Lower lobe of right lung (tissue), 2 donors: ENCODE data around the gene MYLK4. TPM values are rescaled to one million over a fixed set of nuclear protein-coding genes. Genes with fewer than 3 reads are reported as not detected.

Experiments
- ATAC-seq, 2 donors: fragments of 200-7000 bp; cut with Tn5 transposase; one replicate each; pipeline ENCODE4 v1.9.1; 2020 to 2022; ENCODE audit warnings: mild to moderate bottlenecking in 2 of 2, moderate library complexity in 2 of 2
- DNase-seq: peaks from one replicate; pipeline ENCODE4 v3.0.0-alpha.2; 2020
- H3K27ac ChIP-seq: fragments of 200-600 bp; one replicate; pipeline ENCODE4 v1.8.0; 2022
- H3K27me3 ChIP-seq: fragments of 200-600 bp; one replicate; pipeline ENCODE4 v1.8.0; 2022; ENCODE audit warnings: low read depth
- H3K36me3 ChIP-seq: fragments of 200-600 bp; one replicate; pipeline ENCODE4 v1.8.0; 2022; ENCODE audit warnings: mild to moderate bottlenecking
- H3K4me1 ChIP-seq: fragments of 200-600 bp; one replicate; pipeline ENCODE4 v1.8.0; 2022
- H3K4me3 ChIP-seq: fragments of 200-600 bp; one replicate; pipeline ENCODE4 v1.8.0; 2022; ENCODE audit warnings: mild to moderate bottlenecking
- H3K9me3 ChIP-seq: fragments of 200-600 bp; one replicate; pipeline ENCODE4 v1.8.0; 2022
- intact Hi-C: fragments of 100-400 bp; cut with DNase I; formaldehyde crosslinking; loops from one replicate; pipeline ENCODE4 v1.11.0; 2022
- total RNA-seq: library from RNA; stranded (reverse); fragmentation: NEBNext Ultra II Directional; extraction: Animal tissue kit (Norgen Biotek cat#: 25700); gene quantifications from one replicate; pipeline ENCODE4 v1.2.1, GENCODE V29; 2021
- TF ChIP-seq, protein P1 (sequence below): fragments of 200-600 bp; IDR thresholded peaks from one replicate; pipeline ENCODE4 v1.8.0; 2022; ENCODE audit warnings: antibody characterized with exemption, mild to moderate bottlenecking
- donor health status: DM: no; HTN: yes; CAD: no; lungs with severe emphysema.

Gene MYLK4
- total RNA-seq, 1 donor from 2014 or later, result 0.56 TPM

DNA sequence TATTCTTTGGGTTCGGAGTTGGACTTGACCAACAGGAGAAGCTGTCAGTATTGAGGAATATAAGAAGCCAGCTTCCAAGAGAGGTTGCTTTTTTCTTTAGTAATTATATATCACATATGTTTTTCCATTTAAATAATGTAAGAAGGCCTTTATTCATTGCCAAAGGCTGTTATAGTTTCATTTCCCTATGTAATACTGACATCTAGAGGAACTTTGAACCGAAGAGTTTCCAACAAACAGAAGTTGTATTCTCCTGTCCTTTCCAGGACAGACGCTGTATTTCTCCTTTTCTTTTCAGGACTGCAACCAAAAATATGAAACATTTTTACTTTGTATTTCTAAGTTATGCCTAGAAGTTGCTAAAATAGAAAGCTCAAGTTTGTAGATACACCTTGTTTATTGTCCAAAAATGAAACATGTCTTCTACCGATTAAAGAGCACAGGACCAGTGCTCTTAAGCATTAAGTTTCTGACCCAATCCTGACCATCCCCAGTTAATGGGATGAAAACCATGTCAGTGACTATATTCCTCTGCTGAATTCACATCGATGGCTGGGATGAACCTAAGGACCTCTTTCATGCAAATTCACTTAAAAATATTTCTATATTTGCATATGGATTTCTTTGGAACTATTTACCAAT lies 55.1 kb downstream of the MYLK4 start:
- H3K27me3 ChIP-seq, result no peaks in the 10 kb centered on the region
- intact Hi-C loops, result no loop called here
- H3K36me3 ChIP-seq, result no peaks in the 10 kb centered on the region
- ATAC-seq, result no peak
- H3K4me1 ChIP-seq, result no peaks in the 10 kb centered on the region
- H3K9me3 ChIP-seq, result no peaks in the 10 kb centered on the region
- H3K4me3 ChIP-seq, result no peak overlapping the region
- DNase-seq, result no peak
- TF ChIP-seq, protein P1, sequence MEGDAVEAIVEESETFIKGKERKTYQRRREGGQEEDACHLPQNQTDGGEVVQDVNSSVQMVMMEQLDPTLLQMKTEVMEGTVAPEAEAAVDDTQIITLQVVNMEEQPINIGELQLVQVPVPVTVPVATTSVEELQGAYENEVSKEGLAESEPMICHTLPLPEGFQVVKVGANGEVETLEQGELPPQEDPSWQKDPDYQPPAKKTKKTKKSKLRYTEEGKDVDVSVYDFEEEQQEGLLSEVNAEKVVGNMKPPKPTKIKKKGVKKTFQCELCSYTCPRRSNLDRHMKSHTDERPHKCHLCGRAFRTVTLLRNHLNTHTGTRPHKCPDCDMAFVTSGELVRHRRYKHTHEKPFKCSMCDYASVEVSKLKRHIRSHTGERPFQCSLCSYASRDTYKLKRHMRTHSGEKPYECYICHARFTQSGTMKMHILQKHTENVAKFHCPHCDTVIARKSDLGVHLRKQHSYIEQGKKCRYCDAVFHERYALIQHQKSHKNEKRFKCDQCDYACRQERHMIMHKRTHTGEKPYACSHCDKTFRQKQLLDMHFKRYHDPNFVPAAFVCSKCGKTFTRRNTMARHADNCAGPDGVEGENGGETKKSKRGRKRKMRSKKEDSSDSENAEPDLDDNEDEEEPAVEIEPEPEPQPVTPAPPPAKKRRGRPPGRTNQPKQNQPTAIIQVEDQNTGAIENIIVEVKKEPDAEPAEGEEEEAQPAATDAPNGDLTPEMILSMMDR, result no peak
- no peak overlapping the region for H3K27ac ChIP-seq

DNA sequence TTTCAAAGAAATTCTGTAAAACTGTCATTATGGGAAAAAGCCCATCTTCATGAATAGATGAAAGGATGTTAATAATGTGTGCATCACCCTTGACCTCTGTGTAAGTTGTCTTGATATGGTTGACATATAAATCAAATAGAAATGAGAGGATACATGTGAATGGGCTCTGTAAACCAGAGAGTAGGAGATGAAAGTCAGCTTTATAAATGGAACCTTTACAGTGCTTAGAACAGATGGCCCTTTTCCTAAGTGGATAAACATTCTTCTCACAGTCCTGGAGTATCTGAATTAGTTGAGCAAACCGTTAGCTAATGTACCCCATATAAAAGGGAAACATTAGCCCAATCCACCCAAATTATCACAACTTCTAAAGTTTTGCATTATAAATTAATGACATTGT lies 57.5 kb downstream of the MYLK4 start:
- TF ChIP-seq, protein P1, result no peak
- DNase-seq (no peak), ATAC-seq (no peak)
- Histone ChIP-seq H3K27me3 (no peaks in the 10 kb centered on the region), H3K4me1 (no peaks in the 10 kb centered on the region), H3K9me3 (no peaks in the 10 kb centered on the region), H3K36me3 (no peaks in the 10 kb centered on the region), H3K4me3 (no peak overlapping the region), H3K27ac (no peak overlapping the region)
- intact Hi-C loops, result no loop called here

DNA sequence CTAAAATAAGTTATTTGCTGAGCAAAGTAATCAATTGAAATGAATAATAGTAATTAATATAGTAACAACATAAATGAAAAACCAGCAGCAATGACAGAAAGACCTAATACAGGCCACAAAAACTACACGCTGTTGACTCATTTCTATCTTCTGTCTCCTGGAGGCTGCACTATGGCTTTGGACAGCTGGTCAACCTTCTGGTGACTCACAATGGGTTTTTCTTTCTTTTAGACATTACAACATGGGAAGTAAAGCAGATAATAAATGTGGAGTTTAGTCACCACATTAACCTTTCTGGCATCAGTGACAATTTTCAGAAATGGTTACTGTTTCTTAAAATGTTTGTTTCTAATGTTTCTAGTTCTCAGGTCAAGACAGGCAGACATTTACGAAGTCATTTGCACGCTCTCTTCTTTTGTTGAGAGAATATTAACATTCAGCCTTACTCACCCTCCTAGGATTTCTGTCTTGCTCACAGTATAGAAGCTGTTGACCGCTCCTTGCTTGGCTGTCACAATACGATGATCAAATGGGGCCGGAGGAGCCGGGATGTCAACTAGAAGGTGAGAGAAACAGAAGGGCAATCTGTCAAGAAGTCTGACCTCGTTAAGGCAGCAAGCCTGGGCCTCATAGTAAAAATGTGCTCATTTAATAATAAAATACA lies 62.2 kb downstream of the MYLK4 start:
- H3K4me1 ChIP-seq, result no peaks in the 10 kb centered on the region
- intact Hi-C loops, result no loop called here
- ATAC-seq (no peak), DNase-seq (no peak)
- no peaks in the 10 kb centered on the region for H3K36me3 ChIP-seq
- no peak overlapping the region for H3K4me3 ChIP-seq
- no peaks in the 10 kb centered on the region for H3K27me3 ChIP-seq
- no peak overlapping the region for H3K27ac ChIP-seq
- H3K9me3 ChIP-seq, result no peaks in the 10 kb centered on the region
- TF ChIP-seq, protein P1, result no peak

DNA sequence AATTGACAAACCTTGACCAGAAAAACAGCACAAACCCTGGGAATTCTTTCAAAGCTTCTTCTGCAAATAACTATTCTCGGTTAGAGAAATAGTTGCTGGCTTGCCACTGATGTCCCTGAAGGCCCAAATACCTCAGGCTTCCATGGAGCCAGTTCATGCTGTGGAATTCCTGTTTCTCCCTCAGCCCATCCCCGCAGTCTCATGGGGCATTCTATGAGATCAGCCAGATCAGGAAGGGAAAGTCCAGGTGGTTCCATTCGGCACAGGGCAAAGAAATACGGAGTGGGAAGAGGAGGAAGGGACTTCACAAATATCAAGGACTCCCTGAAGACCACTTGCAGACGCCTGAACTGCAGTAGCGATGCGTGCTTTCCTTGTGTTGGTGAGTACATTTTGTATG lies 63.3 kb downstream of the MYLK4 start:
- no peaks in the 10 kb centered on the region for H3K4me1 ChIP-seq
- no peaks in the 10 kb centered on the region for H3K36me3 ChIP-seq
- H3K9me3 ChIP-seq, result no peaks in the 10 kb centered on the region
- DNase-seq (no peak), ATAC-seq (no peak)
- no peak overlapping the region for H3K4me3 ChIP-seq
- TF ChIP-seq, protein P1, result no peak
- no peak overlapping the region for H3K27ac ChIP-seq
- H3K27me3 ChIP-seq, result no peaks in the 10 kb centered on the region
- intact Hi-C loops, result no loop called here

DNA sequence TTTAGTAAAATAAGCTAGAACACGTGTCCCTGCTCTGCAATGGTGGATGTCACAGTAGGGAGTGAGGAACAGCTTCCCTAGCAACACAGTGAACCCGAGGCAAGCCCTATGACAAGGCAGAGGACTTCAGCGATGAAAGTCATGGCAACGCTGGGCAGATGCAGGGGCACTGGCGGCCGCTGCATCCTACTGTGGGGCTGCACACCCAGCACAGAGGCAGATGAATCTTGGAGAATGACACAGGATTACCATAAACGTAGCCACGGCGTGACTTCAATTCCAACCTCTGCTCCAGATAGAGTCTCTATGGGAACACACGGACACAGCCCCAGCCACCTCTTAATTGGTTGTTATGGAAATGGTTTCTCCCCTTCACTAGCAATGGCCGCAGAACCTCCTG lies 64.2 kb downstream of the MYLK4 start:
- Histone ChIP-seq H3K36me3 (no peaks in the 10 kb centered on the region), H3K27me3 (no peaks in the 10 kb centered on the region), H3K9me3 (no peaks in the 10 kb centered on the region), H3K27ac (no peak overlapping the region), H3K4me1 (no peaks in the 10 kb centered on the region), H3K4me3 (no peak overlapping the region)
- no peak for ATAC-seq
- no peak for DNase-seq
- TF ChIP-seq, protein P1, result no peak
- intact Hi-C loops, result no loop called here
